GM23338 (cell line): ENCODE data around the gene MRC2. TPM values are rescaled to one million over a fixed set of nuclear protein-coding genes. Genes with fewer than 3 reads are reported as not detected.
A peak's percentile ranks its signal among the peaks of the same experiment; 100 is the strongest.
"Not testable (repeated sequence)": the region's sequence is repeated elsewhere in the genome, so short reads cannot be mapped to it uniquely, and the experiment has no call there.

Source experiments
- ATAC-seq: fragments of 200-7000 bp; cut with Tn5 transposase; 3 replicates; pipeline ENCODE4 v1.9.1; 2020
- DNase-seq: peaks from one replicate; pipeline ENCODE4 v3.0.0-alpha.2; 2015; ENCODE audit warnings: low spot score
- H2AFZ ChIP-seq: fragments of 200-600 bp; sonication (generic); 2 replicates; pipeline ENCODE4 v1.8.0; 2016; ENCODE audit warnings: antibody characterized with exemption, mild to moderate bottlenecking, moderate library complexity
- H3F3A ChIP-seq: fragments of 200-600 bp; sonication (generic); replicated peaks from 2 replicates; pipeline ENCODE4 v1.8.0; 2017; ENCODE audit warnings: antibody characterized with exemption, mixed run types, low read depth
- H3K27ac ChIP-seq: fragments of 200-600 bp; sonication (generic); 2 replicates; pipeline ENCODE4 v1.6.1; 2016; ENCODE audit warnings: low read depth
- H3K27me3 ChIP-seq: fragments of 200-600 bp; sonication (generic); 2 replicates; pipeline ENCODE4 v1.8.0; 2016; ENCODE audit warnings: mild to moderate bottlenecking, mixed run types, moderate library complexity; ENCODE audit not compliant: insufficient read depth
- H3K36me3 ChIP-seq: fragments of 200-600 bp; sonication (generic); 2 replicates; pipeline ENCODE4 v1.8.0; 2016; ENCODE audit warnings: mild to moderate bottlenecking; ENCODE audit not compliant: insufficient read depth
- H3K4me1 ChIP-seq: fragments of 200-600 bp; sonication (generic); 2 replicates; pipeline ENCODE4 v1.8.0; 2016; ENCODE audit warnings: mild to moderate bottlenecking, moderate library complexity; ENCODE audit not compliant: insufficient read depth
- H3K4me2 ChIP-seq: fragments of 200-600 bp; sonication (generic); 2 replicates; pipeline ENCODE4 v1.7.1; 2017; ENCODE audit warnings: mixed run types
- H3K4me3 ChIP-seq: fragments of 200-600 bp; sonication (generic); 2 replicates; pipeline ENCODE4 v1.6.1; 2016; ENCODE audit warnings: mixed run types
- H3K79me2 ChIP-seq: fragments of 200-600 bp; sonication (generic); replicated peaks from 2 replicates; pipeline ENCODE4 v1.8.0; 2017; ENCODE audit warnings: mild to moderate bottlenecking; ENCODE audit not compliant: insufficient read depth
- H3K9me2 ChIP-seq: fragments of 200-600 bp; sonication (generic); 2 replicates; pipeline ENCODE4 v1.8.0; 2017; ENCODE audit not compliant: insufficient read depth
- H4K20me1 ChIP-seq: fragments of 200-600 bp; sonication (generic); replicated peaks from 2 replicates; pipeline ENCODE4 v1.8.0; 2017; ENCODE audit warnings: mild to moderate bottlenecking; ENCODE audit not compliant: insufficient read depth
- H3K27ac Mint-ChIP-seq: 2 replicates; pipeline ENCODE4 v1.8.0; 2020; ENCODE audit warnings: inconsistent platforms, mild to moderate bottlenecking, moderate library complexity, mixed read lengths
- H3K27me3 Mint-ChIP-seq: 3 replicates; pipeline ENCODE4 v1.8.0; 2022; ENCODE audit warnings: low read depth, mild to moderate bottlenecking, moderate library complexity, mixed read lengths, inconsistent platforms; ENCODE audit not compliant: insufficient read depth, poor library complexity
- H3K36me3 Mint-ChIP-seq: 3 replicates; pipeline ENCODE4 v1.8.0; 2021; ENCODE audit warnings: low read depth, mild to moderate bottlenecking, inconsistent platforms, moderate library complexity, mixed read lengths
- H3K4me1 Mint-ChIP-seq: 3 replicates; pipeline ENCODE4 v1.8.0; 2020; ENCODE audit warnings: mild to moderate bottlenecking, inconsistent platforms, mixed read lengths
- H3K4me3 Mint-ChIP-seq: 3 replicates; pipeline ENCODE4 v1.8.0; 2021; ENCODE audit warnings: moderate library complexity, mild to moderate bottlenecking, inconsistent platforms, mixed read lengths
- H3K9me3 Mint-ChIP-seq: 3 replicates; pipeline ENCODE4 v1.8.0; 2020; ENCODE audit warnings: moderate library complexity, mild to moderate bottlenecking, inconsistent platforms, mixed read lengths
- CREB1 ChIP-seq: fragments of 250-450 bp; sonication (Bioruptor Pico); IDR thresholded peaks from 2 replicates; pipeline ENCODE4 v1.5.0; 2020; ENCODE audit warnings: low read depth, mild to moderate bottlenecking, moderate library complexity
- EZH2phosphoT487 ChIP-seq: fragments of 200-600 bp; sonication (generic); IDR thresholded peaks from one replicate; pipeline ENCODE4 v1.8.1; 2018; ENCODE audit warnings: antibody characterized with exemption; ENCODE audit not compliant: unreplicated experiment
- ZNF114 ChIP-seq: fragments of 250-450 bp; sonication (Bioruptor Pico); IDR thresholded peaks from 2 replicates; pipeline ENCODE4 v1.5.0; 2020; ENCODE audit warnings: mild to moderate bottlenecking, moderate library complexity
- ZNF331 ChIP-seq: fragments of 250-450 bp; sonication (Bioruptor Pico); IDR thresholded peaks from 2 replicates; pipeline ENCODE4 v1.5.0; 2020; ENCODE audit warnings: low read depth, mild to moderate bottlenecking, moderate library complexity
- ZNF462 ChIP-seq: fragments of 250-450 bp; sonication (Bioruptor Pico); IDR thresholded peaks from 2 replicates; pipeline ENCODE4 v1.5.0; 2020; ENCODE audit warnings: mild to moderate bottlenecking, moderate library complexity
- polyA plus RNA-seq: library from polyadenylated mRNA; unstranded; fragments of >200 nt; fragmentation: Nextera tagmentation; extraction: Ambion mirVana; gene quantifications from 2 replicates; pipeline ENCODE4 v1.2.1, GENCODE V29; 2016
- total RNA-seq: library from RNA; depleted of rRNA; stranded (reverse); fragments of >200 nt; shearing (Covaris generic); gene quantifications from 2 replicates; pipeline ENCODE4 v1.2.3, GENCODE V29; 2014
- TF ChIP-seq, protein P1 (sequence below), 2 experiments: fragments of 200-600 bp in 1 of 2; sonication (generic) in 1 of 2; conservative IDR thresholded peaks; 2 replicates each; pipeline versions ENCODE4 v1.5.1 to v1.6.1; 2016 to 2017; ENCODE audit warnings: antibody characterized with exemption in 2 of 2, low read depth in 2 of 2, mild to moderate bottlenecking in 2 of 2, moderate library complexity in 1 of 2

The MRC2 gene
- total and polyA plus RNA-seq, 2 experiments from 2014 or later: 8.0 to 38.6 TPM

DNA sequence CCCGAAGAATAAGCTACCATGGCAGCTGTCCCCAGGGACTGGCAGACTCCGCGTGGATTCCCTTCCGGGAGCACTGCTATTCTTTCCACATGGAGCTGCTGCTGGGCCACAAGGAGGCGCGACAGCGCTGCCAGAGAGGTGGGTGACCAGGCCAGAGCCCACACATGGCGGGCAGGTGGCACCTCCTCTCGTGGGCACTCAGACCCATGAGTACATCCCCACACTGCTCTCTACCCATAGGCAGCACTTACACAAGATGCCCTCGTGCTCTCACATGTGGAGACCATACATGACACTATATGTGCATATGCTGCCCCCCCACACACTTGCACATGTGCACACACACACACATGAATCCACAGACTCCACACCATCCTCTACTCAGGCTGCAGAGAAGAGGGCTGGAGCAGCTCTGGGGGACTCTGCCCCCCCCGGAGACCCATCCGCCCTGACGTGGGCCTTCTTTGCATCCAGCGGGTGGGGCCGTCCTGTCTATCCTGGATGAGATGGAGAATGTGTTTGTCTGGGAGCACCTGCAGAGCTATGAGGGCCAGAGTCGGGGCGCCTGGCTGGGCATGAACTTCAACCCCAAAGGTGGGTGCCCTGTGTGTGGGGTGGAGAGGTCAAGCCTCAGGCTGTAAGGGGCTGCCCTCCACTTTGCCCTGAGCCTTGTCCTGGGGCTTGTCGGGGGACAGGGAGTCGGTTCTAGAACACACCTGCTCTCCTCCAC, 62.9 kb downstream of the MRC2 start:
- Histone ChIP-seq H3F3A (no peaks in the 10 kb centered on the region), H3K36me3 (no peaks in the 10 kb centered on the region), H3K4me2 (no peak overlapping the region), H3K27ac (no peak overlapping the region), H3K4me3 (no peak overlapping the region), H3K9me2 (no peaks in the 10 kb centered on the region), H3K27me3 (no peaks in the 10 kb centered on the region), H3K79me2 (no peaks in the 10 kb centered on the region), H3K4me1 (peaks cover 4% of the 10 kb centered on the region; the same call in 1 of the 2 replicates), H2AFZ (no peak overlapping the region), H4K20me1 (no peaks in the 10 kb centered on the region)
- H3K4me3 Mint-ChIP-seq: no peak overlapping the region
- H3K4me1 Mint-ChIP-seq: peaks cover 16% of the 10 kb centered on the region
- H3K27ac Mint-ChIP-seq: no peak overlapping the region
- ATAC-seq (no peak), DNase-seq (no peak)
- peaks cover 16% of the 10 kb centered on the region for H3K36me3 Mint-ChIP-seq
- peaks cover 9% of the 10 kb centered on the region; the same call in 1 of the 3 replicates for H3K9me3 Mint-ChIP-seq
- no peak for TF ChIP-seq ZNF114 (CRISPR knock-in tag)
- no peak for TF ChIP-seq CREB1 (CRISPR knock-in tag)
- no peak for TF ChIP-seq EZH2phosphoT487
- no peak for TF ChIP-seq ZNF462 (CRISPR knock-in tag)
- TF ChIP-seq ZNF331: no peak
- TF ChIP-seq, protein P1, sequence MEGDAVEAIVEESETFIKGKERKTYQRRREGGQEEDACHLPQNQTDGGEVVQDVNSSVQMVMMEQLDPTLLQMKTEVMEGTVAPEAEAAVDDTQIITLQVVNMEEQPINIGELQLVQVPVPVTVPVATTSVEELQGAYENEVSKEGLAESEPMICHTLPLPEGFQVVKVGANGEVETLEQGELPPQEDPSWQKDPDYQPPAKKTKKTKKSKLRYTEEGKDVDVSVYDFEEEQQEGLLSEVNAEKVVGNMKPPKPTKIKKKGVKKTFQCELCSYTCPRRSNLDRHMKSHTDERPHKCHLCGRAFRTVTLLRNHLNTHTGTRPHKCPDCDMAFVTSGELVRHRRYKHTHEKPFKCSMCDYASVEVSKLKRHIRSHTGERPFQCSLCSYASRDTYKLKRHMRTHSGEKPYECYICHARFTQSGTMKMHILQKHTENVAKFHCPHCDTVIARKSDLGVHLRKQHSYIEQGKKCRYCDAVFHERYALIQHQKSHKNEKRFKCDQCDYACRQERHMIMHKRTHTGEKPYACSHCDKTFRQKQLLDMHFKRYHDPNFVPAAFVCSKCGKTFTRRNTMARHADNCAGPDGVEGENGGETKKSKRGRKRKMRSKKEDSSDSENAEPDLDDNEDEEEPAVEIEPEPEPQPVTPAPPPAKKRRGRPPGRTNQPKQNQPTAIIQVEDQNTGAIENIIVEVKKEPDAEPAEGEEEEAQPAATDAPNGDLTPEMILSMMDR (conservative IDR thresholded peaks at IDR 0.05; ENCODE audit: low read depth in 2 of 2): peak in 1 of 2 experiments; percentile 45; a peak in 2 of 4 replicates
- peaks cover 8% of the 10 kb centered on the region for H3K27me3 Mint-ChIP-seq

- H3K27ac Mint-ChIP-seq, H3K36me3 Mint-ChIP-seq, DNase-seq, H2AFZ ChIP-seq, H3K27me3 ChIP-seq, H3K4me2 ChIP-seq, H3K4me3 ChIP-seq, H3F3A ChIP-seq, ATAC-seq, H3K4me1 ChIP-seq, H3K4me3 Mint-ChIP-seq, H4K20me1 ChIP-seq, H3K79me2 ChIP-seq, H3K9me3 Mint-ChIP-seq, H3K36me3 ChIP-seq, H3K9me2 ChIP-seq, H3K27ac ChIP-seq: not testable (repeated sequence)
- Mint-ChIP-seq H3K4me1 (peaks cover 16% of the 10 kb centered on the region), H3K27me3 (peaks cover 13% of the 10 kb centered on the region)
Measured at GRCh38 chr17:62691589-62691915, 64.1 kb downstream of the MRC2 start.
